Neural progenitor cell (in vitro differentiated cells): ENCODE data around the gene WDR86. TPM values are rescaled to one million over a fixed set of nuclear protein-coding genes. Genes with fewer than 3 reads are reported as not detected.

Experiments
- DNase-seq: peaks from one replicate; pipeline ENCODE4 v3.0.0-alpha.2; 2016; ENCODE audit warnings: low spot score
- H2AFZ ChIP-seq: fragments of 200-600 bp; sonication (generic); replicated peaks from 2 replicates; pipeline ENCODE4 v1.6.1; 2016; ENCODE audit warnings: antibody characterized with exemption
- H3F3A ChIP-seq: fragments of 200-600 bp; sonication (generic); 2 replicates; pipeline ENCODE4 v1.6.1; 2016; ENCODE audit warnings: antibody characterized with exemption, low read depth
- H3K27ac ChIP-seq: fragments of 200-600 bp; sonication (generic); 2 replicates; pipeline ENCODE4 v1.5.1; 2016; ENCODE audit warnings: mild to moderate bottlenecking
- H3K27me3 ChIP-seq: fragments of 200-600 bp; sonication (generic); 2 replicates; pipeline ENCODE4 v1.6.1; 2016; ENCODE audit warnings: mild to moderate bottlenecking, moderate library complexity
- H3K36me3 ChIP-seq: fragments of 200-600 bp; sonication (generic); 2 replicates; pipeline ENCODE4 v1.5.1; 2016
- H3K4me1 ChIP-seq: fragments of 200-600 bp; sonication (generic); 2 replicates; pipeline ENCODE4 v1.6.1; 2016; ENCODE audit warnings: mixed run types
- H3K4me2 ChIP-seq: fragments of 200-600 bp; sonication (generic); 2 replicates; pipeline ENCODE4 v1.6.1; 2016
- H3K4me3 ChIP-seq: fragments of 200-600 bp; sonication (generic); 2 replicates; pipeline ENCODE4 v1.5.1; 2016
- H3K79me2 ChIP-seq: fragments of 200-600 bp; sonication (generic); 2 replicates; pipeline ENCODE4 v1.6.1; 2016; ENCODE audit warnings: low read depth
- H3K9ac ChIP-seq: fragments of 200-600 bp; sonication (generic); 2 replicates; pipeline ENCODE4 v1.6.1; 2016
- H3K9me3 ChIP-seq: fragments of 200-600 bp; sonication (generic); 2 replicates; pipeline ENCODE4 v1.5.1; 2016; ENCODE audit warnings: low read depth
- H4K20me1 ChIP-seq: fragments of 200-600 bp; sonication (generic); 2 replicates; pipeline ENCODE4 v1.6.1; 2016; ENCODE audit warnings: low read depth
- H3K27ac Mint-ChIP-seq: 3 replicates; pipeline ENCODE4 v1.8.0; 2021; ENCODE audit warnings: mixed read lengths
- H3K27me3 Mint-ChIP-seq: 2 replicates; pipeline ENCODE4 v1.8.0; 2022; ENCODE audit warnings: low read depth, mild to moderate bottlenecking, inconsistent platforms, moderate library complexity, mixed read lengths; ENCODE audit not compliant: insufficient read depth
- H3K36me3 Mint-ChIP-seq: 3 replicates; pipeline ENCODE4 v1.8.0; 2021; ENCODE audit warnings: mixed read lengths
- H3K4me1 Mint-ChIP-seq: 3 replicates; pipeline ENCODE4 v1.8.0; 2021; ENCODE audit warnings: mixed read lengths
- H3K4me3 Mint-ChIP-seq: 3 replicates; pipeline ENCODE4 v1.8.0; 2021; ENCODE audit warnings: mild to moderate bottlenecking, moderate library complexity, mixed read lengths
- H3K9me3 Mint-ChIP-seq: 3 replicates; pipeline ENCODE4 v1.8.0; 2020; ENCODE audit warnings: mixed read lengths
- EZH2 ChIP-seq: fragments of 200-600 bp; sonication (generic); IDR thresholded peaks from 2 replicates; pipeline ENCODE4 v1.6.1; 2017; ENCODE audit warnings: antibody characterized with exemption, mild to moderate bottlenecking, moderate library complexity
- EZH2phosphoT487 ChIP-seq: fragments of 200-600 bp; sonication (generic); IDR thresholded peaks from 2 replicates; pipeline ENCODE4 v1.6.1; 2017; ENCODE audit warnings: antibody characterized with exemption
- total RNA-seq: library from RNA; depleted of rRNA; stranded (reverse); fragments of >200 nt; gene quantifications from 2 replicates; pipeline ENCODE4 v1.2.3, GENCODE V29; 2015; ENCODE audit warnings: low replicate concordance
- TF ChIP-seq, protein P1 (sequence below): fragments of 200-600 bp; sonication (generic); IDR thresholded peaks from 2 replicates; pipeline ENCODE4 v1.5.1; 2017; ENCODE audit warnings: antibody characterized with exemption, mild to moderate bottlenecking

The WDR86 gene
- total RNA-seq, 1 donor from 2014 or later, result 15.0 TPM

DNA sequence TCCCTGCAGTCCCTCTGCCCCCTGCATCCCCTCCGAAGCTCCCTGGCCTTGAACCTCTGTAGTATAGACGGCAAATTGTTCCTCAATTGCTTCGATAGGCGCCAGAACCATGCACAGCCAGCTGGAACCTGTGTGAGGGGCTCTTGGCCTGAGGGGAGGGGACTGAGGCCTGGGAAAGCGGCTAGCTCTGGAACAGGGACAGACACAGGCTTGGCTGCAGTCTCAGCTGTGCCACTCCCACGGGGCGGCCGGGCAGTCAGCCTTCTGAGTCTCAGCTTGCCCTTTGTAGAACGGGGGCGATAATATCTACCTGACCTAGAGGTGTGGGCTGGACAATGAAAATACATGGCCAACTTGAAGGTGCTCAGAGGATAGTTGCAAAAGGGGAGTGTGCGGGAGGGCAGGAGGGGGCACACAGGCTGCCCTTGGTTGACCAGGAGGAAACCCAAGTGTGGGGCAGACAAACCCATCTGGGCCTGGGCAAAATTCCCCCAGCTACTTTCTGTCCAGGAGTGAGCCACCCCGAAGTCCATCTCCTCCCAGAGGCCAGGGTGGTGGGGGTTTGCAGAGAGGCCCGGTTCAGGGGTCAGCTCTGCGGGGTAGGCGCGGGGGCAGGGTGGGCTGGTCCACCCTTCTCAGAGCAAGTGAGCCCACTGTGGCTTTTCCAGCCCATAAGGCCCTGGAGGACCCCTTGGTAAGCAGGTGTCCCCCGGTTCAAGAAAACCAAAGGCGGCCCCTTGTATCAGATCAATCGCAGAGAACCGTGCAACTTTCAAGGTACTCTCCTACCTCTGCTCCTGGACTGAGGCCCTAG is 25.5 kb upstream of the WDR86 start:
- Histone ChIP-seq H3K4me1 (peaks cover 12% of the 10 kb centered on the region), H4K20me1 (no peaks in the 10 kb centered on the region), H2AFZ (no peak overlapping the region), H3K4me3 (no peak overlapping the region), H3K9ac (no peak overlapping the region), H3K4me2 (no peak overlapping the region), H3K36me3 (no peaks in the 10 kb centered on the region), H3K79me2 (no peaks in the 10 kb centered on the region), H3K27ac (no peak overlapping the region), H3K27me3 (peaks cover 24% of the 10 kb centered on the region), H3F3A (no peaks in the 10 kb centered on the region), H3K9me3 (no peaks in the 10 kb centered on the region)
- TF ChIP-seq EZH2 (no peak), EZH2phosphoT487 (no peak)
- TF ChIP-seq, protein P1, sequence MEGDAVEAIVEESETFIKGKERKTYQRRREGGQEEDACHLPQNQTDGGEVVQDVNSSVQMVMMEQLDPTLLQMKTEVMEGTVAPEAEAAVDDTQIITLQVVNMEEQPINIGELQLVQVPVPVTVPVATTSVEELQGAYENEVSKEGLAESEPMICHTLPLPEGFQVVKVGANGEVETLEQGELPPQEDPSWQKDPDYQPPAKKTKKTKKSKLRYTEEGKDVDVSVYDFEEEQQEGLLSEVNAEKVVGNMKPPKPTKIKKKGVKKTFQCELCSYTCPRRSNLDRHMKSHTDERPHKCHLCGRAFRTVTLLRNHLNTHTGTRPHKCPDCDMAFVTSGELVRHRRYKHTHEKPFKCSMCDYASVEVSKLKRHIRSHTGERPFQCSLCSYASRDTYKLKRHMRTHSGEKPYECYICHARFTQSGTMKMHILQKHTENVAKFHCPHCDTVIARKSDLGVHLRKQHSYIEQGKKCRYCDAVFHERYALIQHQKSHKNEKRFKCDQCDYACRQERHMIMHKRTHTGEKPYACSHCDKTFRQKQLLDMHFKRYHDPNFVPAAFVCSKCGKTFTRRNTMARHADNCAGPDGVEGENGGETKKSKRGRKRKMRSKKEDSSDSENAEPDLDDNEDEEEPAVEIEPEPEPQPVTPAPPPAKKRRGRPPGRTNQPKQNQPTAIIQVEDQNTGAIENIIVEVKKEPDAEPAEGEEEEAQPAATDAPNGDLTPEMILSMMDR, result no peak
- no peak overlapping the region for H3K4me3 Mint-ChIP-seq
- H3K36me3 Mint-ChIP-seq, result no peaks in the 10 kb centered on the region
- no peaks in the 10 kb centered on the region for H3K9me3 Mint-ChIP-seq
- peaks cover 13% of the 10 kb centered on the region for H3K27me3 Mint-ChIP-seq
- no peak overlapping the region for H3K27ac Mint-ChIP-seq
- DNase-seq, result no peak
- H3K4me1 Mint-ChIP-seq, result peaks cover 3% of the 10 kb centered on the region

- Histone ChIP-seq H3F3A (peaks cover 3% of the 10 kb centered on the region), H3K4me1 (peaks cover 11% of the 10 kb centered on the region), H3K27me3 (peaks cover 16% of the 10 kb centered on the region), H3K9me3 (no peaks in the 10 kb centered on the region), H4K20me1 (no peaks in the 10 kb centered on the region), H2AFZ (no peak overlapping the region), H3K36me3 (no peaks in the 10 kb centered on the region), H3K4me2 (no peak overlapping the region), H3K4me3 (no peak overlapping the region), H3K9ac (no peak overlapping the region), H3K27ac (no peak overlapping the region), H3K79me2 (no peaks in the 10 kb centered on the region)
- Mint-ChIP-seq H3K27me3 (peaks cover 17% of the 10 kb centered on the region), H3K9me3 (no peaks in the 10 kb centered on the region), H3K4me1 (peaks cover 9% of the 10 kb centered on the region), H3K4me3 (no peak overlapping the region), H3K36me3 (no peaks in the 10 kb centered on the region), H3K27ac (no peak overlapping the region)
- DNase-seq, result no peak
- TF ChIP-seq EZH2, result no peak
- no peak for TF ChIP-seq EZH2phosphoT487
- TF ChIP-seq, protein P1, result no peak
Measured at GRCh38 chr7:151434549-151434948, 24.7 kb upstream of the WDR86 start.

DNA sequence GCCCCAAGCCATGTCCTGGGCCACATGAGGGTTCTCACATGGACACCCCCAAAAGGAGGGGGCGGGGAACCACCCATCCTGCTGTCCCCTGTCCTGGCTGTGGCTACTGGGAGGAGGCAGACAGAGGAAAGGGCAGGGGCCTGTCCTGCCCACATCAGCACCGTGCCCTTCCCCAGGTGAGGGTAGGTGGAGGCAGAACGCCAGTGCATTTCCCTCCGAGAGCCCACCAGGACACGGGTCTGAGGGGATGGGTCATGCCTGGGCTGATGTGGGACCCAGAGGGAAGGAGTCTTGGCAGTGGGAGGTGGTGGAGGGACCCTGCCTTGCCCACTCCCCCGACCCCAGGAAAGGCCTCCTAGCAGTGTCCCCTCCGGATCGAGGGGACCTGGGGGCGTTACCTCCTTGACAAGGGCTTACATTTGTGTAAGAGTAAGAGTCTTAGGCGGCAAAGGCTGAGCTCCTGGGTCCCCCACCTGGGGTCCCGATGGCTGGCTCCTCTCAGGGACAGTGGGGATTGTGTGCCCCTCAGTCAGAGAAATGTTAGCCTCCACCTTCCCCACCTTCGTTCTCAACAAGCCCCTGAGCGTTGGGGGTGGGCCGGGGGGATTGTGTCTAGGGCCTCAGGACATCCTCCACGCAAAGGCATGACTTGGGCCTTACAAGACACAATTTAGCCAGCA is 24.0 kb upstream of the WDR86 start:
- peaks cover 4% of the 10 kb centered on the region for H4K20me1 ChIP-seq
- TF ChIP-seq EZH2phosphoT487, result no peak
- TF ChIP-seq, protein P1, result no peak
- TF ChIP-seq EZH2, result no peak
- no peak overlapping the region for H2AFZ ChIP-seq
- no peak overlapping the region for H3K27ac ChIP-seq
- DNase-seq, result no peak
- H3K36me3 ChIP-seq, result no peaks in the 10 kb centered on the region
- H3K4me2 ChIP-seq, result no peak overlapping the region
- H3K9me3 ChIP-seq, result no peaks in the 10 kb centered on the region
- Mint-ChIP-seq H3K36me3 (no peaks in the 10 kb centered on the region), H3K4me1 (peaks cover 16% of the 10 kb centered on the region), H3K27me3 (peaks cover 17% of the 10 kb centered on the region), H3K27ac (no peak overlapping the region), H3K4me3 (no peak overlapping the region), H3K9me3 (no peaks in the 10 kb centered on the region)
- H3K27me3 ChIP-seq, result peaks cover 10% of the 10 kb centered on the region
- H3K4me1 ChIP-seq, result peaks cover 14% of the 10 kb centered on the region
- H3F3A ChIP-seq, result peaks cover 10% of the 10 kb centered on the region
- H3K79me2 ChIP-seq, result no peaks in the 10 kb centered on the region
- no peak overlapping the region for H3K9ac ChIP-seq
- H3K4me3 ChIP-seq, result no peak overlapping the region
